ENCODE results near the gene ITGA8. TPM values are rescaled to one million over a fixed set of nuclear protein-coding genes. Genes with fewer than 3 reads are reported as not detected.
A peak's percentile ranks its signal among the peaks of the same experiment; 100 is the strongest.

Gene ITGA8
- total RNA-seq, 3 donors from 2014 or later = 2.2 to 3.4 (median 2.5) TPM

- no peaks in the 10 kb centered on the region for H3K4me1 ChIP-seq (ENCODE audit: low read depth)
- no peaks in the 10 kb centered on the region for H3K36me3 ChIP-seq (ENCODE audit: low read depth)
- no peak for DNase-seq
- no peaks in the 10 kb centered on the region for H3K9me3 ChIP-seq
- no peak for TF ChIP-seq CTCF (IDR thresholded peaks at IDR 0.05)
- intact Hi-C loops (cut with DNase I, micrococcal nuclease) = no loop called here
- no peak for ATAC-seq
- H3K4me3 ChIP-seq = no peak overlapping the region
Observed at GRCh38 chr10:15759265-15759664, 39.5 kb upstream of the ITGA8 start.

GRCh38 chr10:15758618-15759017 lies 38.9 kb upstream of the ITGA8 start:
- intact Hi-C loops (cut with DNase I, micrococcal nuclease) = no loop called here
- no peak for TF ChIP-seq CTCF (IDR thresholded peaks at IDR 0.05)
- DNase-seq = no peak
- Histone ChIP-seq H3K36me3 (ENCODE audit: low read depth) (no peaks in the 10 kb centered on the region), H3K9me3 (no peaks in the 10 kb centered on the region), H3K4me1 (ENCODE audit: low read depth) (no peaks in the 10 kb centered on the region), H3K4me3 (no peak overlapping the region)
- no peak for ATAC-seq

- ATAC-seq (no peak), DNase-seq (no peak)
- Histone ChIP-seq H3K4me1 (ENCODE audit: low read depth) (no peaks in the 10 kb centered on the region), H3K4me3 (no peak overlapping the region), H3K9me3 (no peaks in the 10 kb centered on the region), H3K36me3 (ENCODE audit: low read depth) (no peaks in the 10 kb centered on the region)
- TF ChIP-seq CTCF (IDR thresholded peaks at IDR 0.05) = no peak
- intact Hi-C loops (cut with DNase I, micrococcal nuclease) = no loop called here
Observed at GRCh38 chr10:15754937-15755336, 35.2 kb upstream of the ITGA8 start.

- ATAC-seq (no peak), DNase-seq (no peak)
- H3K4me1 ChIP-seq (ENCODE audit: low read depth) = no peaks in the 10 kb centered on the region
- intact Hi-C loops (cut with DNase I, micrococcal nuclease) = no loop called here
- no peak for TF ChIP-seq CTCF (IDR thresholded peaks at IDR 0.05)
- H3K9me3 ChIP-seq = no peaks in the 10 kb centered on the region
- H3K36me3 ChIP-seq (ENCODE audit: low read depth) = no peaks in the 10 kb centered on the region
- no peak overlapping the region for H3K4me3 ChIP-seq
Observed at GRCh38 chr10:15751046-15751445, 31.3 kb upstream of the ITGA8 start.

GRCh38 chr10:15748126-15748525 lies 28.4 kb upstream of the ITGA8 start:
- DNase-seq (peak in 1 of 3 donors; percentile 19), ATAC-seq (peak; percentile 39)
- no peaks in the 10 kb centered on the region for H3K36me3 ChIP-seq (ENCODE audit: low read depth)
- no peak overlapping the region for H3K4me3 ChIP-seq
- TF ChIP-seq CTCF (IDR thresholded peaks at IDR 0.05) = no peak
- intact Hi-C loops (cut with DNase I, micrococcal nuclease) = no loop called here
- H3K9me3 ChIP-seq = no peaks in the 10 kb centered on the region
- no peaks in the 10 kb centered on the region for H3K4me1 ChIP-seq (ENCODE audit: low read depth)

GRCh38 chr10:15747632-15748031 lies 27.9 kb upstream of the ITGA8 start:
- no peak for ATAC-seq
- no peaks in the 10 kb centered on the region for H3K4me1 ChIP-seq (ENCODE audit: low read depth)
- no peak for DNase-seq
- H3K36me3 ChIP-seq (ENCODE audit: low read depth) = no peaks in the 10 kb centered on the region
- intact Hi-C loops (cut with DNase I, micrococcal nuclease) = no loop called here
- TF ChIP-seq CTCF (IDR thresholded peaks at IDR 0.05) = no peak
- H3K4me3 ChIP-seq = no peak overlapping the region
- H3K9me3 ChIP-seq = no peaks in the 10 kb centered on the region

Data from mucosa of descending colon (tissue), 3 donors.